Measurements from ENCODE around the gene ECT2.
A peak's percentile ranks its signal among the peaks of the same experiment; 100 is the strongest.
"Not testable (repeated sequence)": the region's sequence is repeated elsewhere in the genome, so short reads cannot be mapped to it uniquely, and the experiment has no call there.

The ECT2 gene

GRCh38 chr3:172751175-172751704 is 714 bp downstream of the ECT2 start:
- H3K4me1 Mint-ChIP-seq, result peaks cover 25% of the 10 kb centered on the region
- H3K36me3 Mint-ChIP-seq (ENCODE audit: insufficient read depth), result peaks cover 9% of the 10 kb centered on the region
- H3K4me3 Mint-ChIP-seq, result peak overlapping the region; percentile 86
- H3K27me3 Mint-ChIP-seq, result no peaks in the 10 kb centered on the region
- ATAC-seq (replicated peaks; ENCODE audit: extremely low read depth, poor library complexity, severe bottlenecking) (no peak), DNase-seq (ENCODE audit: low spot score in 2 of 2) (no peak)
- H3K27ac Mint-ChIP-seq (ENCODE audit: low read depth), result no peak overlapping the region
- no peaks in the 10 kb centered on the region for H3K9me3 Mint-ChIP-seq

DNA sequence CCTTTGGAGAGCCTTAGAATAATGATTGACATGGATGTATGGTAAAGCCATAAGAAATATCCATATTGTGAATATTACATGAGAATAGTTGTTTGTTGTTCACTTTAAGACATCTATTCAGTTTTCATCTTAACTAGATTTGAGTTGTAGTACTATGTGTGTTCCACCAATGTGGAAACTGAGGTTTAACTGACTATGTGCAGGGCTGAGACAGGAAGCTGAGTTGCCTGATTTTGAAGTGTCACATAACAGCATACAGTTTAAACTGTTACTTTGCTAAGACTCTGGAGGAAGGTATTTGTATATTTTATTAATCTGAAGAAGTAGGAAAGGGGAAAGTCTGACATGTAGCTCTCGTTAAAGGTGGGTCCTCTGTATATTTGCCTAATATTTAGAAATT is 2.1 kb downstream of the ECT2 start:
- peaks cover 25% of the 10 kb centered on the region for H3K4me1 Mint-ChIP-seq
- H3K9me3 Mint-ChIP-seq, result no peaks in the 10 kb centered on the region
- H3K27ac Mint-ChIP-seq (ENCODE audit: low read depth), result no peak overlapping the region
- H3K4me3 Mint-ChIP-seq, result peak overlapping the region; percentile 86
- ATAC-seq (replicated peaks; ENCODE audit: extremely low read depth, poor library complexity, severe bottlenecking) (no peak), DNase-seq (ENCODE audit: low spot score in 2 of 2) (no peak)
- peaks cover 9% of the 10 kb centered on the region for H3K36me3 Mint-ChIP-seq (ENCODE audit: insufficient read depth)
- H3K27me3 Mint-ChIP-seq, result no peaks in the 10 kb centered on the region

GRCh38 chr3:172753125-172753524 is 2.6 kb downstream of the ECT2 start:
- H3K4me3 Mint-ChIP-seq, result no peak overlapping the region
- peaks cover 9% of the 10 kb centered on the region for H3K36me3 Mint-ChIP-seq (ENCODE audit: insufficient read depth)
- H3K27me3 Mint-ChIP-seq, result no peaks in the 10 kb centered on the region
- ATAC-seq (replicated peaks; ENCODE audit: extremely low read depth, poor library complexity, severe bottlenecking) (no peak), DNase-seq (ENCODE audit: low spot score in 2 of 2) (no peak)
- no peaks in the 10 kb centered on the region for H3K9me3 Mint-ChIP-seq
- no peak overlapping the region for H3K27ac Mint-ChIP-seq (ENCODE audit: low read depth)
- H3K4me1 Mint-ChIP-seq, result peaks cover 25% of the 10 kb centered on the region

GRCh38 chr3:172760416-172760815 is 9.9 kb downstream of the ECT2 start:
- DNase-seq (ENCODE audit: low spot score in 2 of 2); H3K4me3 Mint-ChIP-seq; H3K4me1 Mint-ChIP-seq; H3K9me3 Mint-ChIP-seq; H3K27ac Mint-ChIP-seq (ENCODE audit: low read depth); H3K27me3 Mint-ChIP-seq; ATAC-seq (replicated peaks; ENCODE audit: extremely low read depth, poor library complexity, severe bottlenecking): not testable (repeated sequence)
- H3K36me3 Mint-ChIP-seq (ENCODE audit: insufficient read depth), result peaks cover 11% of the 10 kb centered on the region

GRCh38 chr3:172766241-172766640 is 15.7 kb downstream of the ECT2 start:
- Mint-ChIP-seq H3K4me1 (no peaks in the 10 kb centered on the region), H3K27ac (ENCODE audit: low read depth) (peak overlapping the region; percentile 3), H3K36me3 (ENCODE audit: insufficient read depth) (peaks cover 14% of the 10 kb centered on the region), H3K27me3 (no peaks in the 10 kb centered on the region), H3K9me3 (no peaks in the 10 kb centered on the region), H3K4me3 (no peak overlapping the region)
- ATAC-seq (replicated peaks; ENCODE audit: extremely low read depth, poor library complexity, severe bottlenecking) (no peak), DNase-seq (ENCODE audit: low spot score in 2 of 2) (no peak)

GRCh38 chr3:172766718-172767405 is 16.3 kb downstream of the ECT2 start:
- ATAC-seq (replicated peaks; ENCODE audit: extremely low read depth, poor library complexity, severe bottlenecking) (no peak), DNase-seq (ENCODE audit: low spot score in 2 of 2) (no peak)
- H3K4me3 Mint-ChIP-seq, result no peak overlapping the region
- no peaks in the 10 kb centered on the region for H3K27me3 Mint-ChIP-seq
- H3K27ac Mint-ChIP-seq (ENCODE audit: low read depth), result peak overlapping the region; percentile 3
- H3K36me3 Mint-ChIP-seq (ENCODE audit: insufficient read depth), result peaks cover 16% of the 10 kb centered on the region
- no peaks in the 10 kb centered on the region for H3K9me3 Mint-ChIP-seq
- H3K4me1 Mint-ChIP-seq, result no peaks in the 10 kb centered on the region

- Mint-ChIP-seq H3K36me3 (ENCODE audit: insufficient read depth) (peaks cover 9% of the 10 kb centered on the region), H3K27me3 (no peaks in the 10 kb centered on the region), H3K4me1 (no peaks in the 10 kb centered on the region), H3K4me3 (no peak overlapping the region), H3K27ac (ENCODE audit: low read depth) (no peak overlapping the region), H3K9me3 (no peaks in the 10 kb centered on the region)
- ATAC-seq (replicated peaks; ENCODE audit: extremely low read depth, poor library complexity, severe bottlenecking) (no peak), DNase-seq (ENCODE audit: low spot score in 2 of 2) (no peak)
Measured at GRCh38 chr3:172770382-172770781, 19.9 kb downstream of the ECT2 start.

GRCh38 chr3:172771672-172772071 is 21.1 kb downstream of the ECT2 start:
- Mint-ChIP-seq H3K9me3 (no peaks in the 10 kb centered on the region), H3K27ac (ENCODE audit: low read depth) (peak overlapping the region; percentile 36), H3K36me3 (ENCODE audit: insufficient read depth) (peaks cover 9% of the 10 kb centered on the region), H3K4me1 (no peaks in the 10 kb centered on the region), H3K4me3 (peak overlapping the region; percentile 14), H3K27me3 (no peaks in the 10 kb centered on the region)
- no peak for ATAC-seq (replicated peaks; ENCODE audit: extremely low read depth, poor library complexity, severe bottlenecking)
- no peak for DNase-seq (ENCODE audit: low spot score in 2 of 2)

- Mint-ChIP-seq H3K27me3 (no peaks in the 10 kb centered on the region), H3K36me3 (ENCODE audit: insufficient read depth) (peaks cover 11% of the 10 kb centered on the region), H3K27ac (ENCODE audit: low read depth) (no peak overlapping the region), H3K4me3 (no peak overlapping the region), H3K4me1 (no peaks in the 10 kb centered on the region), H3K9me3 (no peaks in the 10 kb centered on the region)
- ATAC-seq (replicated peaks; ENCODE audit: extremely low read depth, poor library complexity, severe bottlenecking) (no peak), DNase-seq (ENCODE audit: low spot score in 2 of 2) (no peak)
Measured at GRCh38 chr3:172776049-172776717, 25.7 kb downstream of the ECT2 start.

DNA sequence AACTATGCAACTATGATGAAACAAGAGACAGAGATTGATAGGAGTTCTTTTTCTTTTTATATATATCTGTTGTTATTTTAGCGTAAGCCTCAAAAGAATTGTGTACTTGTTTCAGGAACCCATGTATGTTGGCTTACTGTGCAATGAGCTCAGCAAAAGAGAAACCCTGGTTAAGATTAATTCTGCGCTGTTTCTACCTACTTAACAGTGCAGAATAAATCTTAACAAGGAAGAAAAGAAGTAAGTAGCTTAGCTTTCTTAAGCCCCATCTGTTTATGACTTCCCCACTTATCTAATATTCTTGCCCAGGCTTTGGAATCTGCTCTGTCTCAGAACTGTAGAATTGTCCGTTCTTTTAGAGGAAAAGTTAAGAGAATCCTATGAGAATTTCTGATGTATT is 27.4 kb downstream of the ECT2 start:
- H3K27ac Mint-ChIP-seq (ENCODE audit: low read depth), result no peak overlapping the region
- DNase-seq (ENCODE audit: low spot score in 2 of 2) (no peak), ATAC-seq (replicated peaks; ENCODE audit: extremely low read depth, poor library complexity, severe bottlenecking) (no peak)
- H3K27me3 Mint-ChIP-seq, result no peaks in the 10 kb centered on the region
- H3K4me1 Mint-ChIP-seq, result no peaks in the 10 kb centered on the region
- H3K36me3 Mint-ChIP-seq (ENCODE audit: insufficient read depth), result peaks cover 9% of the 10 kb centered on the region
- H3K9me3 Mint-ChIP-seq, result no peaks in the 10 kb centered on the region
- no peak overlapping the region for H3K4me3 Mint-ChIP-seq

GRCh38 chr3:172782235-172782634 is 31.7 kb downstream of the ECT2 start:
- ATAC-seq (replicated peaks; ENCODE audit: extremely low read depth, poor library complexity, severe bottlenecking), result no peak
- Mint-ChIP-seq H3K27me3 (no peaks in the 10 kb centered on the region), H3K4me1 (no peaks in the 10 kb centered on the region), H3K27ac (ENCODE audit: low read depth) (no peak overlapping the region), H3K4me3 (no peak overlapping the region), H3K9me3 (no peaks in the 10 kb centered on the region), H3K36me3 (ENCODE audit: insufficient read depth) (peaks cover 6% of the 10 kb centered on the region)
- no peak for DNase-seq (ENCODE audit: low spot score in 2 of 2)

GRCh38 chr3:172786036-172786435 is 35.5 kb downstream of the ECT2 start:
- DNase-seq (ENCODE audit: low spot score in 2 of 2) (no peak), ATAC-seq (replicated peaks; ENCODE audit: extremely low read depth, poor library complexity, severe bottlenecking) (no peak)
- Mint-ChIP-seq H3K27ac (ENCODE audit: low read depth) (no peak overlapping the region), H3K4me3 (no peak overlapping the region), H3K36me3 (ENCODE audit: insufficient read depth) (peaks cover 4% of the 10 kb centered on the region), H3K27me3 (no peaks in the 10 kb centered on the region), H3K9me3 (no peaks in the 10 kb centered on the region), H3K4me1 (no peaks in the 10 kb centered on the region)

- DNase-seq (ENCODE audit: low spot score in 2 of 2), result no peak
- H3K36me3 Mint-ChIP-seq (ENCODE audit: insufficient read depth), result peaks cover 4% of the 10 kb centered on the region
- no peak overlapping the region for H3K27ac Mint-ChIP-seq (ENCODE audit: low read depth)
- H3K4me1 Mint-ChIP-seq, result no peaks in the 10 kb centered on the region
- no peaks in the 10 kb centered on the region for H3K9me3 Mint-ChIP-seq
- no peak overlapping the region for H3K4me3 Mint-ChIP-seq
- no peaks in the 10 kb centered on the region for H3K27me3 Mint-ChIP-seq
- ATAC-seq (replicated peaks; ENCODE audit: extremely low read depth, poor library complexity, severe bottlenecking), result no peak
Measured at GRCh38 chr3:172787019-172787418, 36.5 kb downstream of the ECT2 start.

Measured in central memory CD8-positive, alpha-beta T cell (primary cell).